ENCODE data around the gene RPL9.
"Not testable (repeated sequence)": the region's sequence is repeated elsewhere in the genome, so short reads cannot be mapped to it uniquely, and the experiment has no call there.

The RPL9 gene

GRCh38 chr4:39464886-39465501 lies 6.3 kb upstream of the RPL9 start:
- DNase-seq: no peak

- not testable (repeated sequence) for DNase-seq
These were observed 589 bp downstream of the RPL9 start for GRCh38 chr4:39458161-39458504.

- no peak for DNase-seq
These were observed 1.6 kb downstream of the RPL9 start for GRCh38 chr4:39456946-39457763.

GRCh38 chr4:39455486-39455885 lies 3.2 kb downstream of the RPL9 start:
- DNase-seq: no peak

GRCh38 chr4:39453738-39454137 lies 5.0 kb downstream of the RPL9 start:
- no peak for DNase-seq

GRCh38 chr4:39452860-39453587 lies 5.7 kb downstream of the RPL9 start:
- DNase-seq: no peak

- no peak for DNase-seq
These were observed 6.4 kb downstream of the RPL9 start for GRCh38 chr4:39452153-39452859.

- no peak for DNase-seq
These were observed 7.2 kb downstream of the RPL9 start for GRCh38 chr4:39451423-39452023.

GRCh38 chr4:39450618-39451017 lies 8.1 kb downstream of the RPL9 start:
- no peak for DNase-seq

- no peak for DNase-seq
These were observed 11.7 kb downstream of the RPL9 start for GRCh38 chr4:39446842-39447573.

GRCh38 chr4:39446483-39446841 lies 12.3 kb downstream of the RPL9 start:
- DNase-seq: no peak

- no peak for DNase-seq
These were observed 15.7 kb downstream of the RPL9 start for GRCh38 chr4:39442998-39443397.

GRCh38 chr4:39441593-39441992 lies 17.1 kb downstream of the RPL9 start:
- no peak for DNase-seq

- DNase-seq: no peak
These were observed 22.8 kb downstream of the RPL9 start for GRCh38 chr4:39435659-39436563.

GRCh38 chr4:39433878-39434492 lies 24.7 kb downstream of the RPL9 start:
- no peak for DNase-seq

- no peak for DNase-seq
These were observed 29.0 kb downstream of the RPL9 start for GRCh38 chr4:39429476-39430334.

GRCh38 chr4:39427520-39428114 lies 31.1 kb downstream of the RPL9 start:
- DNase-seq: no peak

- no peak for DNase-seq
These were observed 32.0 kb downstream of the RPL9 start for GRCh38 chr4:39426728-39427127.

- not testable (repeated sequence) for DNase-seq
These were observed 33.4 kb downstream of the RPL9 start for GRCh38 chr4:39425297-39425696.
